DOHH2 (cell line): ENCODE measurements around the gene ANKS1B.

ENCODE experiments used
- H3F3A ChIP-seq: fragments of 200-600 bp; sonication (generic), shearing (Covaris generic); 2 replicates; pipeline ENCODE4 v1.6.0; 2016; ENCODE audit warnings: antibody characterized with exemption, mild to moderate bottlenecking; ENCODE audit not compliant: control insufficient read depth, insufficient read depth
- H3K27ac ChIP-seq: fragments of 200-600 bp; sonication (generic); 2 replicates; pipeline ENCODE4 v1.5.1; 2014; ENCODE audit warnings: low read depth, mild to moderate bottlenecking, low read length, moderate library complexity
- H3K27me3 ChIP-seq: fragments of 200-600 bp; sonication (generic); 2 replicates; pipeline ENCODE4 v1.6.1; 2014; ENCODE audit warnings: mild to moderate bottlenecking, low read length, mixed read lengths; ENCODE audit not compliant: control insufficient read depth
- H3K36me3 ChIP-seq: fragments of 200-600 bp; sonication (generic); 2 replicates; pipeline ENCODE4 v1.6.1; 2014; ENCODE audit warnings: mild to moderate bottlenecking, low read length, moderate library complexity, mixed read lengths; ENCODE audit not compliant: control insufficient read depth
- H3K4me1 ChIP-seq: fragments of 200-600 bp; sonication (generic); 2 replicates; pipeline ENCODE4 v1.6.1; 2014; ENCODE audit warnings: mild to moderate bottlenecking, low read length, mixed read lengths; ENCODE audit not compliant: control insufficient read depth
- H3K4me2 ChIP-seq: fragments of 200-600 bp; sonication (generic); 2 replicates; pipeline ENCODE4 v1.6.0; 2014; ENCODE audit warnings: mild to moderate bottlenecking, low read length, moderate library complexity
- H3K4me3 ChIP-seq: fragments of 200-600 bp; sonication (generic); 2 replicates; pipeline ENCODE4 v1.5.1; 2014; ENCODE audit warnings: mild to moderate bottlenecking, low read length, mixed read lengths
- H3K79me2 ChIP-seq: fragments of 200-600 bp; sonication (generic); 2 replicates; pipeline ENCODE4 v1.6.1; 2014; ENCODE audit warnings: mild to moderate bottlenecking, low read length, mixed read lengths; ENCODE audit not compliant: control insufficient read depth
- H3K9me2 ChIP-seq: fragments of 200-600 bp; sonication (generic); replicated peaks from 2 replicates; pipeline ENCODE4 v1.6.1; 2014; ENCODE audit warnings: mild to moderate bottlenecking, low read length, mixed read lengths; ENCODE audit not compliant: control insufficient read depth
- H3K9me3 ChIP-seq: fragments of 200-600 bp; sonication (generic); 2 replicates; pipeline ENCODE4 v1.6.1; 2014; ENCODE audit warnings: antibody characterized with exemption, low read length, mixed read lengths; ENCODE audit not compliant: control insufficient read depth, insufficient read depth
- H4K20me1 ChIP-seq: fragments of 200-600 bp; sonication (generic); 2 replicates; pipeline ENCODE4 v1.6.0; 2014; ENCODE audit warnings: low read depth, mild to moderate bottlenecking, antibody characterized with exemption, low read length, moderate library complexity; ENCODE audit not compliant: control insufficient read depth, insufficient read depth
- EZH2phosphoT487 ChIP-seq: fragments of 200-600 bp; sonication (generic); IDR thresholded peaks from 2 replicates; pipeline ENCODE4 v1.6.1; 2017; ENCODE audit warnings: borderline replicate concordance, mild to moderate bottlenecking, antibody characterized with exemption, low read length, moderate library complexity, mixed read lengths
- TF ChIP-seq, protein P1 (sequence below): fragments of 200-600 bp; sonication (generic); IDR thresholded peaks from one replicate; pipeline ENCODE4 v1.5.1; 2014; ENCODE audit warnings: antibody characterized with exemption, mild to moderate bottlenecking, low read depth, low read length; ENCODE audit not compliant: poor library complexity, severe bottlenecking

The ANKS1B gene

DNA sequence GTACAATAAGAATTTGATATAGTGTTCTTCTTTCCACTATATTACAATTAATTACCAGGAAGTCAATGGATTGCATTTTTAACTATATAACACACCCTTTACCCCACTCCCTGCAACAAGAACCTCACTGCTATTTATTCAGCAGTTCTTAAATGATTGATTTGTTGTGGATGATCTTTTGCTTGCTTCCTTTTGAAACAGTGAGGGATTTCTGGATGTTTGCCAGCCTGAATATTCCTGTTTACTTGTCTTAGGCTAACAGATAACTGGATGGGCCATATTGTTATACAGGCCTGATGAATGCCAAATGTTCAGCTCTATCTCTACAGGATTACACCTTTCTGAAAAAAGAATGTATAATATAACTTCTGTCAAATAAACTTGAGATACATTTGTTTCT is 842.1 kb downstream of the ANKS1B start:
- Histone ChIP-seq H3K79me2 (no peaks in the 10 kb centered on the region), H3K4me2 (no peak overlapping the region), H3K27ac (no peak overlapping the region), H3K27me3 (no peaks in the 10 kb centered on the region), H4K20me1 (no peaks in the 10 kb centered on the region), H3F3A (no peaks in the 10 kb centered on the region), H3K9me3 (peaks cover 11% of the 10 kb centered on the region; the same call in 1 of the 2 replicates), H3K4me1 (peaks cover 8% of the 10 kb centered on the region; the same call in 1 of the 2 replicates), H3K9me2 (no peaks in the 10 kb centered on the region), H3K36me3 (no peaks in the 10 kb centered on the region), H3K4me3 (no peak overlapping the region)
- no peak for TF ChIP-seq EZH2phosphoT487
- TF ChIP-seq, protein P1, sequence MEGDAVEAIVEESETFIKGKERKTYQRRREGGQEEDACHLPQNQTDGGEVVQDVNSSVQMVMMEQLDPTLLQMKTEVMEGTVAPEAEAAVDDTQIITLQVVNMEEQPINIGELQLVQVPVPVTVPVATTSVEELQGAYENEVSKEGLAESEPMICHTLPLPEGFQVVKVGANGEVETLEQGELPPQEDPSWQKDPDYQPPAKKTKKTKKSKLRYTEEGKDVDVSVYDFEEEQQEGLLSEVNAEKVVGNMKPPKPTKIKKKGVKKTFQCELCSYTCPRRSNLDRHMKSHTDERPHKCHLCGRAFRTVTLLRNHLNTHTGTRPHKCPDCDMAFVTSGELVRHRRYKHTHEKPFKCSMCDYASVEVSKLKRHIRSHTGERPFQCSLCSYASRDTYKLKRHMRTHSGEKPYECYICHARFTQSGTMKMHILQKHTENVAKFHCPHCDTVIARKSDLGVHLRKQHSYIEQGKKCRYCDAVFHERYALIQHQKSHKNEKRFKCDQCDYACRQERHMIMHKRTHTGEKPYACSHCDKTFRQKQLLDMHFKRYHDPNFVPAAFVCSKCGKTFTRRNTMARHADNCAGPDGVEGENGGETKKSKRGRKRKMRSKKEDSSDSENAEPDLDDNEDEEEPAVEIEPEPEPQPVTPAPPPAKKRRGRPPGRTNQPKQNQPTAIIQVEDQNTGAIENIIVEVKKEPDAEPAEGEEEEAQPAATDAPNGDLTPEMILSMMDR = no peak

DNA sequence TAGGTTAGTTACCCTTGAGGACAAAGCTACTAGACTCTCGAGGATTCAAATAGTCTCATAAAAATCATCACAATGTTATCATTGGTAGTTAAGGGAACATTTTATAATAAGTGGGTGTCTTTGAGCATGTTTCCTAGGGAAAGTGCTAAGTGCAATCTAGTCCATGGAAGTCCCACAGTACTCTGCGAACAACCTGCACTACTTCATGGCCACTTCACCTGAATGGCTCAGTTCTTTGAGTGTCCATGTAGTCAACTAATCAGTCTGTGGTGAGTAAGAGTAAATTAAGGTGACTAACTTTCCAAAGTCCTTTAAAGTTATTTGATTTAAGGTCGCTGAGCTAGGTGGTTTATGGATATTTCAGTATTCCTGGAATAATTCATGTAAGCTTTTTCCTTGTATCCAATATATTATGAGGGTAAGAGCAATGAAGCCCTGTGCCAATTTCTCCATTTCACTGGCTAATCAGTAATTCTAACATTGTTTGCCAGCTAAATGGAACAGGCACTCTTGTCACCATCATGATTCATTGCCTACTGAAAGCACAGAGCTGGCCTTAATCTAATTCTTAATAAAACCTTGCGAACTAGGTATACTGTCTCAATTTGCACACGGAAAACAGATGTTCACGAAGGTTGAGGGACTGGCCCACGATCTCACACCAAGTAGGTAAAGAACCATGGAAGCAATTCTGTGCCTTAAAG is 844.6 kb downstream of the ANKS1B start:
- no peaks in the 10 kb centered on the region for H3K79me2 ChIP-seq
- no peaks in the 10 kb centered on the region for H3K4me1 ChIP-seq
- no peak for TF ChIP-seq EZH2phosphoT487
- TF ChIP-seq, protein P1 = no peak
- no peak overlapping the region for H3K27ac ChIP-seq
- no peaks in the 10 kb centered on the region for H3K36me3 ChIP-seq
- no peaks in the 10 kb centered on the region for H3K27me3 ChIP-seq
- no peak overlapping the region for H3K4me3 ChIP-seq
- H3K9me3 ChIP-seq = peaks cover 11% of the 10 kb centered on the region; the same call in 1 of the 2 replicates
- H3K9me2 ChIP-seq = no peaks in the 10 kb centered on the region
- H4K20me1 ChIP-seq = no peaks in the 10 kb centered on the region
- no peaks in the 10 kb centered on the region for H3F3A ChIP-seq
- H3K4me2 ChIP-seq = no peak overlapping the region

DNA sequence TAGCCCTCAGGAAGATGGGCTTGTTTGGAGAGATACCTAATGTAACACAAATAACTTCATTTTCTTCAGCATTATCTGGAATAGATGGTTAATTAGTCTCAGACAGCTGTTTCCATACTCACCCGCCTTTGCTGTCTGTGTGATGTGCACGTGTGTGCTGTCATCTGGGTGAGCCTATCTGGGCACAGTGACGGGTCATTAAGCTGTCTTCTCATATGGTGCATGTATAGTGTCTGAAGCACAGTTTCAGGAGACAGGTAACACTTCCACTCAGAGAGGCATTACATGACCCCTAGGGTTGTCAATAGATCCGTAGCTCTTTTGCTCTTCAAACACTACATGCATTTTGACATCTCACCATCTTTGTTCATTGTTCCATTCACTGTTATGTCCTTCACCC is 846.3 kb downstream of the ANKS1B start:
- Histone ChIP-seq H3K4me2 (no peak overlapping the region), H3K27ac (no peak overlapping the region), H3K79me2 (no peaks in the 10 kb centered on the region), H3K9me3 (peaks cover under 1% of the 10 kb centered on the region; the same call in 1 of the 2 replicates), H3K9me2 (no peaks in the 10 kb centered on the region), H3K27me3 (no peaks in the 10 kb centered on the region), H3K4me3 (no peak overlapping the region), H4K20me1 (no peaks in the 10 kb centered on the region), H3K4me1 (no peaks in the 10 kb centered on the region), H3F3A (no peaks in the 10 kb centered on the region), H3K36me3 (no peaks in the 10 kb centered on the region)
- TF ChIP-seq, protein P1 = no peak
- no peak for TF ChIP-seq EZH2phosphoT487
